B cell (primary cell): ENCODE results near the gene NEK5. TPM values are rescaled to one million over a fixed set of nuclear protein-coding genes. Genes with fewer than 3 reads are reported as not detected.
"Not testable (repeated sequence)": the region's sequence is repeated elsewhere in the genome, so short reads cannot be mapped to it uniquely, and the experiment has no call there.

ENCODE experiments used
- ATAC-seq: fragments of 200-7000 bp; cut with Tn5 transposase; one replicate; pipeline ENCODE4 v1.10.0; 2021; ENCODE audit warnings: low read depth, mild to moderate bottlenecking, moderate number of reproducible peaks, moderate library complexity
- CTCF ChIA-PET: fragments of 350-600 bp; sonication (Branson Sonifier 250); formaldehyde crosslinking; loops from one replicate; lab custom pipeline; 2021; ENCODE audit warnings: antibody characterized with exemption, inconsistent platforms; lab: Charles Lee
- POLR2A ChIA-PET: fragments of 350-600 bp; sonication (Branson Sonifier 250); formaldehyde crosslinking; loops from one replicate; lab custom pipeline; 2021; ENCODE audit warnings: antibody characterized with exemption; lab: Charles Lee
- DNase-seq: peaks from one replicate; pipeline ENCODE4 v3.0.0; 2013
- H2AFZ ChIP-seq: 2 replicates; pipeline ENCODE4 v1.6.1; 2012; ENCODE audit warnings: mild to moderate bottlenecking, low read depth, low read length; ENCODE audit not compliant: insufficient read depth, poor library complexity, severe bottlenecking
- H3K27ac ChIP-seq, 2 donors: 1 replicate in 1 of 2; 2 replicates in 1 of 2; pipeline ENCODE4 v1.5.1; 2012 to 2013; ENCODE audit warnings: low read length in 2 of 2, mild to moderate bottlenecking in 2 of 2, moderate library complexity in 1 of 2
- H3K27me3 ChIP-seq, 4 experiments: fragments of 200-600 bp in 1 of 4; sonication (generic) in 1 of 4; replicated peaks in 1 of 4; 1 replicate in 2 of 4; 2 replicates in 2 of 4; pipeline versions ENCODE4 v1.6.1 to v1.7.0; 2013 to 2016; ENCODE audit warnings: low read length in 3 of 4, mild to moderate bottlenecking in 2 of 4, mixed read lengths in 1 of 4, moderate library complexity in 1 of 4; ENCODE audit not compliant: insufficient read depth in 4 of 4, control insufficient read depth in 3 of 4; ENCODE audit errors: control extremely low read depth in 1 of 4
- H3K36me3 ChIP-seq, 2 experiments: replicated peaks in 1 of 2; 1 replicate in 1 of 2; 2 replicates in 1 of 2; pipeline versions ENCODE4 v1.6.1 to v1.7.1; 2013; ENCODE audit warnings: low read length in 1 of 2; ENCODE audit not compliant: insufficient read depth in 2 of 2, control insufficient read depth in 1 of 2; ENCODE audit errors: control extremely low read depth in 1 of 2, extremely low read depth in 1 of 2
- H3K4me1 ChIP-seq, 2 donors: fragments of 200-600 bp in 1 of 2; sonication (generic) in 1 of 2; 1 replicate in 1 of 2; 2 replicates in 1 of 2; pipeline versions ENCODE4 v1.5.1 to v1.6.1; 2013 to 2017; ENCODE audit warnings: low read length in 2 of 2; ENCODE audit not compliant: control insufficient read depth in 2 of 2, insufficient read depth in 2 of 2
- H3K4me2 ChIP-seq: replicated peaks from 2 replicates; pipeline ENCODE3; 2012; ENCODE audit warnings: mild to moderate bottlenecking, low read depth, low read length; ENCODE audit not compliant: poor library complexity, severe bottlenecking
- H3K4me3 ChIP-seq, 5 experiments: fragments of 200-600 bp in 1 of 5; sonication (generic) in 1 of 5; 1 replicate in 3 of 5; 2 replicates in 2 of 5; pipeline versions ENCODE4 v1.5.1 to v1.7.0; 2011 to 2016; ENCODE audit warnings: low read length in 4 of 5, mild to moderate bottlenecking in 4 of 5, low read depth in 2 of 5, control low read depth in 1 of 5, moderate library complexity in 1 of 5; ENCODE audit not compliant: insufficient read depth in 1 of 5; ENCODE audit errors: control extremely low read depth in 1 of 5, extremely low read depth in 1 of 5
- H3K79me2 ChIP-seq: fragments of 200-600 bp; sonication (generic); one replicate; pipeline ENCODE4 v1.6.0; 2016; ENCODE audit warnings: low read length; ENCODE audit not compliant: control insufficient read depth, insufficient read depth
- H3K9ac ChIP-seq: fragments of 200-600 bp; sonication (generic); 2 replicates; pipeline ENCODE4 v1.6.1; 2017; ENCODE audit warnings: mild to moderate bottlenecking, low read length, moderate library complexity
- H3K9me3 ChIP-seq, 3 donors: one replicate each; pipeline versions ENCODE4 v1.6.1 to v1.7.1; 2013; ENCODE audit warnings: low read length in 2 of 3; ENCODE audit not compliant: control insufficient read depth in 2 of 3, insufficient read depth in 1 of 3; ENCODE audit errors: control extremely low read depth in 1 of 3
- H4K20me1 ChIP-seq: 2 replicates; pipeline ENCODE4 v1.6.0; 2012; ENCODE audit warnings: mild to moderate bottlenecking, low read length; ENCODE audit not compliant: insufficient read depth, control insufficient read depth, poor library complexity, severe bottlenecking
- H3K27ac Mint-ChIP-seq: one replicate; pipeline ENCODE4 v1.8.0; 2021; ENCODE audit warnings: mixed read lengths
- H3K27me3 Mint-ChIP-seq: one replicate; pipeline ENCODE4 v1.8.0; 2021; ENCODE audit warnings: mixed read lengths
- H3K4me1 Mint-ChIP-seq: one replicate; pipeline ENCODE4 v1.8.0; 2021; ENCODE audit warnings: mixed read lengths
- H3K4me3 Mint-ChIP-seq: one replicate; pipeline ENCODE4 v1.8.0; 2021; ENCODE audit warnings: mixed read lengths
- H3K9me3 Mint-ChIP-seq: one replicate; pipeline ENCODE4 v1.8.0; 2022; ENCODE audit warnings: mixed read lengths; ENCODE audit not compliant: insufficient read depth
- CTCF ChIP-seq: fragments of 200-600 bp; IDR thresholded peaks from one replicate; pipeline ENCODE4 v1.8.0; 2022; ENCODE audit warnings: antibody characterized with exemption, mild to moderate bottlenecking
- EZH2 ChIP-seq: IDR thresholded peaks from 2 replicates; pipeline ENCODE4 v1.6.1; 2012; ENCODE audit warnings: borderline replicate concordance, low read depth, mild to moderate bottlenecking, moderate library complexity, low read length; ENCODE audit not compliant: insufficient read depth, poor library complexity, severe bottlenecking
- WGBS: methylation state at CpG from one replicate; pipeline ENCODE4 v1.1.5; 2013; ENCODE audit warnings: missing lambda C conversion rate; ENCODE audit not compliant: insufficient coverage; 5-methylcytosine and 5-hydroxymethylcytosine counted together
- intact Hi-C: fragments of 100-400 bp; cut with micrococcal nuclease; formaldehyde crosslinking; loops from one replicate; pipeline ENCODE4 v1.10.0; 2022
- polyA plus RNA-seq: library from polyadenylated mRNA; depleted of rRNA; stranded (reverse); fragments of >200 nt; gene quantifications from 2 replicates; pipeline ENCODE4 v1.2.3, GENCODE V29; 2012
- total RNA-seq, 2 donors: library from RNA; stranded (reverse); fragments of 120-200 nt in 1 of 2; gene quantifications; 1 replicate in 1 of 2; 2 replicates in 1 of 2; pipeline versions ENCODE4 v1.2.3 to v1.2.4, GENCODE V29; 2013 to 2022

Gene NEK5
- total and polyA plus RNA-seq, 2 donors (not counting 1 experiment from before 2014, with no cell fraction given), result not detected

- intact Hi-C loops, result no loop called here
These were observed 48.4 kb upstream of the NEK5 start for GRCh38 chr13:52177276-52177675.

GRCh38 chr13:52173970-52174369 is 45.1 kb upstream of the NEK5 start:
- ATAC-seq, H3K4me1 Mint-ChIP-seq, H3K9ac ChIP-seq, H3K27ac ChIP-seq, H3K4me1 ChIP-seq, H3K27me3 ChIP-seq, intact Hi-C loops, H3K4me2 ChIP-seq, H3K79me2 ChIP-seq, H3K4me3 Mint-ChIP-seq, H4K20me1 ChIP-seq, H3K4me3 ChIP-seq, H3K27ac Mint-ChIP-seq, H3K27me3 Mint-ChIP-seq, H3K9me3 ChIP-seq, H3K9me3 Mint-ChIP-seq, DNase-seq, H2AFZ ChIP-seq: not testable (repeated sequence)
- ChIA-PET POLR2A (interaction anchor here (1.4 kb wide), 1 partner anchor 20 kb away, joined by 5 read pairs; no protein-coding TSS in a partner anchor), CTCF (interaction anchor here (1.3 kb wide), 1 partner anchor 13 kb away, joined by 3 read pairs; no protein-coding TSS in a partner anchor)
- H3K36me3 ChIP-seq, result peaks cover 6 to 53% of the 10 kb centered on the region in 2 experiments
- 66% methylated on average over 2 of the region's 6 CpGs for WGBS

More at GRCh38 chr13:52177276-52177675, 48.4 kb upstream of the NEK5 start:
- Mint-ChIP-seq H3K4me3 (no peak overlapping the region), H3K4me1 (peaks cover 9% of the 10 kb centered on the region), H3K27me3 (no peaks in the 10 kb centered on the region), H3K27ac (no peak overlapping the region), H3K9me3 (no peaks in the 10 kb centered on the region)
- H3K9me3 ChIP-seq, result no peaks in the 10 kb centered on the region
- no peaks in the 10 kb centered on the region for H3K79me2 ChIP-seq
- H3K4me1 ChIP-seq, result no peaks in the 10 kb centered on the region
- no peak overlapping the region for H3K27ac ChIP-seq
- ChIA-PET POLR2A (no interaction called here), CTCF (no interaction called here)
- TF ChIP-seq CTCF (no peak), EZH2 (no peak)
- peaks cover 4 to 51% of the 10 kb centered on the region in 2 experiments for H3K36me3 ChIP-seq
- no CpG with 5 or more reads among the region's 2 CpGs for WGBS
- no peaks in the 10 kb centered on the region for H3K27me3 ChIP-seq
- H3K9ac ChIP-seq, result no peak overlapping the region
- H4K20me1 ChIP-seq, result no peaks in the 10 kb centered on the region
- DNase-seq, result no peak
- H3K4me2 ChIP-seq, result no peak overlapping the region
- no peak overlapping the region for H2AFZ ChIP-seq
- no peak for ATAC-seq
- H3K4me3 ChIP-seq, result no peak overlapping the region
